ENCODE results near the gene PLEKHG4B. TPM values are rescaled to one million over a fixed set of nuclear protein-coding genes. Genes with fewer than 3 reads are reported as not detected.
"Not testable (repeated sequence)": the region's sequence is repeated elsewhere in the genome, so short reads cannot be mapped to it uniquely, and the experiment has no call there.

Gene PLEKHG4B
- total RNA-seq, 2 donors from 2014 or later: 8.9 to 14.4 TPM

DNA sequence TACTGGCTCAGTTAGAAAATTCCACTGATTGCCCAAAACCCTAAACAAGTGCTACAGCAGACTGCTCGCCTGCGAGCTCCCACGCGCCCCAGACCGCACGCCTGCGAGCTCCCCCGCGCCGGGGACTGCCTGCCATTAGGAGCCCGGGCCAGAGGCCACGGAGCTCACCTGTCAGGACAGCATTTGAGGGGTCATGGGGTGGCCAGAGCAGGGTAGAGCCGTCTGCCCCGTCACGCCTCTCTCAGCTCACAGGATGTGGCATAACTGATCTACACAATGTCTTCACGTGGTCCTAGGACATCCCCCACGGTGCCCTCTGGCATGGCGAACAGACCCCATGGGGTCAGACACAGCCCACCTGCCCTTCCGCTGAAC, 70.2 kb downstream of the PLEKHG4B start:
- TF ChIP-seq POLR2AphosphoS5 (IDR thresholded peaks at IDR 0.05) (no peak), POLR2A (IDR thresholded peaks at IDR 0.05) (no peak)
- TF ChIP-seq, protein P1, sequence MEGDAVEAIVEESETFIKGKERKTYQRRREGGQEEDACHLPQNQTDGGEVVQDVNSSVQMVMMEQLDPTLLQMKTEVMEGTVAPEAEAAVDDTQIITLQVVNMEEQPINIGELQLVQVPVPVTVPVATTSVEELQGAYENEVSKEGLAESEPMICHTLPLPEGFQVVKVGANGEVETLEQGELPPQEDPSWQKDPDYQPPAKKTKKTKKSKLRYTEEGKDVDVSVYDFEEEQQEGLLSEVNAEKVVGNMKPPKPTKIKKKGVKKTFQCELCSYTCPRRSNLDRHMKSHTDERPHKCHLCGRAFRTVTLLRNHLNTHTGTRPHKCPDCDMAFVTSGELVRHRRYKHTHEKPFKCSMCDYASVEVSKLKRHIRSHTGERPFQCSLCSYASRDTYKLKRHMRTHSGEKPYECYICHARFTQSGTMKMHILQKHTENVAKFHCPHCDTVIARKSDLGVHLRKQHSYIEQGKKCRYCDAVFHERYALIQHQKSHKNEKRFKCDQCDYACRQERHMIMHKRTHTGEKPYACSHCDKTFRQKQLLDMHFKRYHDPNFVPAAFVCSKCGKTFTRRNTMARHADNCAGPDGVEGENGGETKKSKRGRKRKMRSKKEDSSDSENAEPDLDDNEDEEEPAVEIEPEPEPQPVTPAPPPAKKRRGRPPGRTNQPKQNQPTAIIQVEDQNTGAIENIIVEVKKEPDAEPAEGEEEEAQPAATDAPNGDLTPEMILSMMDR (IDR thresholded peaks at IDR 0.05): no peak
- no peak for DNase-seq (ENCODE audit: low spot score)
- 82% methylated on average over 19 of the region's 19 CpGs for WGBS
- Histone ChIP-seq H3K27me3 (replicated peaks; ENCODE audit: insufficient read depth) (no peaks in the 10 kb centered on the region), H3K4me3 (no peak overlapping the region), H3K36me3 (no peaks in the 10 kb centered on the region), H3K4me1 (replicated peaks) (peaks cover 2% of the 10 kb centered on the region), H3K27ac (no peak overlapping the region), H3K9me3 (no peaks in the 10 kb centered on the region)
- intact Hi-C loops (cut with DNase I): no loop called here

- Histone ChIP-seq H3K36me3 (no peaks in the 10 kb centered on the region), H3K27me3 (replicated peaks; ENCODE audit: insufficient read depth) (no peaks in the 10 kb centered on the region), H3K9me3 (no peaks in the 10 kb centered on the region), H3K27ac (no peak overlapping the region), H3K4me1 (replicated peaks) (peaks cover 4% of the 10 kb centered on the region), H3K4me3 (no peak overlapping the region)
- WGBS: 97% methylated on average over 21 of the region's 23 CpGs
- TF ChIP-seq POLR2AphosphoS5 (IDR thresholded peaks at IDR 0.05) (no peak), POLR2A (IDR thresholded peaks at IDR 0.05) (no peak)
- TF ChIP-seq, protein P1 (IDR thresholded peaks at IDR 0.05): no peak
- no peak for DNase-seq (ENCODE audit: low spot score)
- intact Hi-C loops (cut with DNase I): no loop called here
Measured at GRCh38 chr5:162565-163337, 70.8 kb downstream of the PLEKHG4B start.

DNA sequence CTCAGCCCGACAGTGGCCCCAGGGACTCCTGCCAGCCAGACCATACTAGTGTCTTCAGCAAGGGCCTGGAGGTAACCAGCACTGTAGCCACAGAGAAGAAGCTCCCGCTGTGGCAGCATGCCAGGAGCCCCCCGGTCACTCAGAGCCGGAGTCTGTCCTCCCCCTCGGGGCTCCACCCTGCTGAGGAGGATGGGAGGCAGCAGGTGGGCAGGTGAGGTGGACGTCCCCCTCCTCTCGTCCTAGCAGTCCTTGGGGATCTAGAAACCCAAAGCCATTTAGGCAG, 71.3 kb downstream of the PLEKHG4B start:
- no peak for DNase-seq (ENCODE audit: low spot score)
- 97% methylated on average over 7 of the region's 7 CpGs for WGBS

GRCh38 chr5:163841-164240, 71.9 kb downstream of the PLEKHG4B start:
- TF ChIP-seq POLR2AphosphoS5 (IDR thresholded peaks at IDR 0.05) (no peak), POLR2A (IDR thresholded peaks at IDR 0.05) (no peak)
- TF ChIP-seq, protein P1 (IDR thresholded peaks at IDR 0.05): no peak
- no peak for DNase-seq (ENCODE audit: low spot score)
- Histone ChIP-seq H3K36me3 (no peaks in the 10 kb centered on the region), H3K27ac (no peak overlapping the region), H3K9me3 (no peaks in the 10 kb centered on the region), H3K27me3 (replicated peaks; ENCODE audit: insufficient read depth) (no peaks in the 10 kb centered on the region), H3K4me3 (no peak overlapping the region), H3K4me1 (replicated peaks) (peaks cover 4% of the 10 kb centered on the region)
- intact Hi-C loops (cut with DNase I): no loop called here
- 90% methylated on average over 13 of the region's 13 CpGs for WGBS

More for the DNA sequence above, 71.3 kb downstream of the PLEKHG4B start:
- peaks cover 4% of the 10 kb centered on the region for H3K4me1 ChIP-seq (replicated peaks)
- H3K4me3 ChIP-seq: no peak overlapping the region
- H3K27ac ChIP-seq: no peak overlapping the region
- H3K9me3 ChIP-seq: no peaks in the 10 kb centered on the region
- no peaks in the 10 kb centered on the region for H3K27me3 ChIP-seq (replicated peaks; ENCODE audit: insufficient read depth)
- H3K36me3 ChIP-seq: no peaks in the 10 kb centered on the region
- intact Hi-C loops (cut with DNase I): no loop called here
- TF ChIP-seq POLR2AphosphoS5 (IDR thresholded peaks at IDR 0.05): no peak
- no peak for TF ChIP-seq POLR2A (IDR thresholded peaks at IDR 0.05)
- TF ChIP-seq, protein P1 (IDR thresholded peaks at IDR 0.05): no peak

DNA sequence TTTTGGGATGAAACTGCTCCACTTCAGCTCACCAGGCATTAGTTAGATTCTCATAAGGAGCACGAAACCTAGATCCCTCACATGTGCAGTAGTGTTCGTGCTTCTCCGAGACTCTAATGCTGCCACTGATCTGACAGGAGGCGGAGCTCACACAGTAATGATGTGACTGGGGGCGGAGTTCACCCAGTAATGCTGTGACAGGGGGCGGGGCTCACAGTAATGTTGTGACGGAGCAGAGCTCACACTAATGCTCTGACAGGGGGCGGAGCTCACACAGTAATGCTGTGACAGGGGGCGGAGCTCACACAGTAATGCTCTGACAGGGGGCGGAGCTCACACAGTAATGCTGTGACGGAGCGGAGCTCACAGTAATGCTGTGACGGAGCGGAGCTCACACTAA, 72.3 kb downstream of the PLEKHG4B start:
- no peak for TF ChIP-seq POLR2AphosphoS5 (IDR thresholded peaks at IDR 0.05)
- TF ChIP-seq POLR2A (IDR thresholded peaks at IDR 0.05): no peak
- TF ChIP-seq, protein P1 (IDR thresholded peaks at IDR 0.05): no peak
- 87% methylated on average over 14 of the region's 14 CpGs for WGBS
- no peaks in the 10 kb centered on the region for H3K27me3 ChIP-seq (replicated peaks; ENCODE audit: insufficient read depth)
- DNase-seq (ENCODE audit: low spot score): no peak
- no peak overlapping the region for H3K4me3 ChIP-seq
- no peaks in the 10 kb centered on the region for H3K9me3 ChIP-seq
- H3K4me1 ChIP-seq (replicated peaks): peaks cover 4% of the 10 kb centered on the region
- H3K27ac ChIP-seq: no peak overlapping the region
- intact Hi-C loops (cut with DNase I): no loop called here
- H3K36me3 ChIP-seq: no peaks in the 10 kb centered on the region

- H3K36me3 ChIP-seq; H3K4me1 ChIP-seq (replicated peaks); H3K9me3 ChIP-seq; H3K27ac ChIP-seq; intact Hi-C loops (cut with DNase I); H3K4me3 ChIP-seq; H3K27me3 ChIP-seq (replicated peaks; ENCODE audit: insufficient read depth); DNase-seq (ENCODE audit: low spot score): not testable (repeated sequence)
- WGBS: 95% methylated on average over 25 of the region's 25 CpGs
Measured at GRCh38 chr5:164783-165182, 72.8 kb downstream of the PLEKHG4B start.
